ENCODE data around the gene TMEM198. TPM values are rescaled to one million over a fixed set of nuclear protein-coding genes. Genes with fewer than 3 reads are reported as not detected.

TMEM198 gene
- polyA plus RNA-seq, 1 donor (not counting 4 experiments of a cell fraction or from before 2014, with no cell fraction given) = 0.81 TPM

GRCh38 chr2:219513787-219514186, 30.0 kb upstream of the TMEM198 start:
- no peak overlapping the region for H3K9ac ChIP-seq (ENCODE audit: control insufficient read depth, extremely low read depth, insufficient read depth, low read length)
- no peak overlapping the region for H3K4me3 ChIP-seq (ENCODE audit: control insufficient read depth in 2 of 3, extremely low read depth in 1 of 3, insufficient read depth in 2 of 3, low read depth in 1 of 3, low read length in 3 of 3)
- no peak overlapping the region for H2AFZ ChIP-seq (ENCODE audit: control insufficient read depth, low read length)

GRCh38 chr2:219514196-219514761, 29.5 kb upstream of the TMEM198 start, which contains the start of gene ASIC4:
ASIC4 (plus strand) TSS chr2:219514482; CDS start chr2:219514725, 243 bp downstream.
- H3K79me2 ChIP-seq (ENCODE audit: control insufficient read depth, insufficient read depth, low read length) = no peaks in the 10 kb centered on the region
- no peaks in the 10 kb centered on the region for H3K4me1 ChIP-seq (ENCODE audit: control insufficient read depth, extremely low read depth, insufficient read depth, low read length)
- no peaks in the 10 kb centered on the region for H4K20me1 ChIP-seq (ENCODE audit: control insufficient read depth, extremely low read depth, insufficient read depth, low read length)
- dilution Hi-C loops (cut with MboI; ENCODE audit: extremely low pct_ligation_motif_present, low sequenced_read_pairs) = no loop called here
- no peak within 1 kb of the TSS for H2AFZ ChIP-seq (ENCODE audit: control insufficient read depth, low read length)
- H3K4me2 ChIP-seq (ENCODE audit: control insufficient read depth, extremely low read depth, insufficient read depth, low read depth, low read length) = no peak within 1 kb of the TSS
- H3K27ac ChIP-seq (ENCODE audit: control insufficient read depth, insufficient read depth, low read length) = no peak within 1 kb of the TSS
- FAIRE-seq = no peak
- DNase-seq (ENCODE audit: low read depth, low spot score) = no peak
- H3K27me3 ChIP-seq (ENCODE audit: control insufficient read depth, extremely low read depth, insufficient read depth, low read length) = peaks cover 80% of the 10 kb centered on the region
- H3K36me3 ChIP-seq (ENCODE audit: control insufficient read depth in 2 of 2, extremely low read depth in 1 of 2, insufficient read depth in 2 of 2, low read length in 2 of 2) = no peaks in the 10 kb centered on the region
- H3K9me3 ChIP-seq (ENCODE audit: control insufficient read depth, low read depth, low read length) = no peaks in the 10 kb centered on the region
- H3K9ac ChIP-seq (ENCODE audit: control insufficient read depth, extremely low read depth, insufficient read depth, low read length) = no peak within 1 kb of the TSS
- no peak for TF ChIP-seq CTCF (optimal IDR thresholded peaks at IDR 0.05 in 1 of 3, IDR thresholded peaks at IDR 0.05 in 1 of 3, conservative IDR thresholded peaks at IDR 0.05 in 1 of 3; ENCODE audit: extremely low read depth in 1 of 3, insufficient read depth in 2 of 3, low read length in 3 of 3)
- no peak within 1 kb of the TSS for H3K4me3 ChIP-seq (ENCODE audit: control insufficient read depth in 2 of 3, extremely low read depth in 1 of 3, insufficient read depth in 2 of 3, low read depth in 1 of 3, low read length in 3 of 3)
- no peaks in the 10 kb centered on the region for H3K9me1 ChIP-seq (ENCODE audit: control insufficient read depth, extremely low read depth, insufficient read depth, low read length)

More at GRCh38 chr2:219513787-219514186, 30.0 kb upstream of the TMEM198 start:
- Histone ChIP-seq H3K27me3 (ENCODE audit: control insufficient read depth, extremely low read depth, insufficient read depth, low read length) (peaks cover 80% of the 10 kb centered on the region), H4K20me1 (ENCODE audit: control insufficient read depth, extremely low read depth, insufficient read depth, low read length) (no peaks in the 10 kb centered on the region), H3K27ac (ENCODE audit: control insufficient read depth, insufficient read depth, low read length) (no peak overlapping the region), H3K79me2 (ENCODE audit: control insufficient read depth, insufficient read depth, low read length) (no peaks in the 10 kb centered on the region), H3K9me1 (ENCODE audit: control insufficient read depth, extremely low read depth, insufficient read depth, low read length) (no peaks in the 10 kb centered on the region), H3K4me1 (ENCODE audit: control insufficient read depth, extremely low read depth, insufficient read depth, low read length) (no peaks in the 10 kb centered on the region), H3K4me2 (ENCODE audit: control insufficient read depth, extremely low read depth, insufficient read depth, low read depth, low read length) (no peak overlapping the region), H3K9me3 (ENCODE audit: control insufficient read depth, low read depth, low read length) (no peaks in the 10 kb centered on the region), H3K36me3 (ENCODE audit: control insufficient read depth in 2 of 2, extremely low read depth in 1 of 2, insufficient read depth in 2 of 2, low read length in 2 of 2) (no peaks in the 10 kb centered on the region)
- DNase-seq (ENCODE audit: low read depth, low spot score) (no peak), FAIRE-seq (no peak)
- no peak for TF ChIP-seq CTCF (optimal IDR thresholded peaks at IDR 0.05 in 1 of 3, IDR thresholded peaks at IDR 0.05 in 1 of 3, conservative IDR thresholded peaks at IDR 0.05 in 1 of 3; ENCODE audit: extremely low read depth in 1 of 3, insufficient read depth in 2 of 3, low read length in 3 of 3)
- peak; percentile 2 for TF ChIP-seq EZH2 (IDR thresholded peaks at IDR 0.05; ENCODE audit: low read length)
- dilution Hi-C loops (cut with MboI; ENCODE audit: extremely low pct_ligation_motif_present, low sequenced_read_pairs) = no loop called here

Data from keratinocyte (primary cell).